Esophagus squamous epithelium (tissue), 5 donors: ENCODE results near the gene SLC7A9. TPM values are rescaled to one million over a fixed set of nuclear protein-coding genes. Genes with fewer than 3 reads are reported as not detected.

Experiments
- DNase-seq: peaks from one replicate; lab custom pipeline; 2025; lab: John Stamatoyannopoulos, UW
- H3K27ac ChIP-seq, 4 donors: fragments of 200-600 bp; sonication (generic); one replicate each; pipeline ENCODE4 v1.5.1; 2016 to 2019; ENCODE audit warnings: mild to moderate bottlenecking in 1 of 4
- H3K27me3 ChIP-seq, 4 donors: fragments of 200-600 bp; sonication (generic); 1 replicate in 3 of 4; 2 replicates in 1 of 4; pipeline versions ENCODE4 v1.5.1 to v1.6.0; 2017 to 2021; ENCODE audit warnings: antibody characterized with exemption in 1 of 4
- H3K36me3 ChIP-seq, 3 donors: fragments of 200-600 bp; sonication (generic); one replicate each; pipeline ENCODE4 v1.5.1; 2016 to 2019
- H3K4me1 ChIP-seq, 3 donors: fragments of 200-600 bp; sonication (generic); one replicate each; pipeline ENCODE4 v1.5.1; 2017 to 2019
- H3K4me3 ChIP-seq, 4 donors: fragments of 200-600 bp; sonication (generic); 1 replicate in 3 of 4; 2 replicates in 1 of 4; pipeline ENCODE4 v1.5.1; 2016 to 2019; ENCODE audit warnings: mild to moderate bottlenecking in 2 of 4, moderate library complexity in 1 of 4
- H3K9me3 ChIP-seq, 3 donors: fragments of 200-600 bp; sonication (generic); one replicate each; pipeline ENCODE4 v1.5.1; 2016 to 2019
- POLR2A ChIP-seq, 4 donors: fragments of 450-650 bp; IDR thresholded peaks; one replicate each; pipeline ENCODE4 v1.6.1; 2017; ENCODE audit warnings: antibody characterized with exemption in 4 of 4, mild to moderate bottlenecking in 4 of 4, moderate library complexity in 3 of 4
- WGBS, 2 donors: methylation state at CpG; one replicate each; pipeline ENCODE4 v1.1.5; 2018; 5-methylcytosine and 5-hydroxymethylcytosine counted together
- intact Hi-C: fragments of 100-400 bp; cut with DNase I; formaldehyde crosslinking; loops from one replicate; pipeline ENCODE4 v1.15.0; 2022
- total RNA-seq, 4 donors: library from RNA; depleted of rRNA; stranded (reverse); fragments of >200 nt; gene quantifications; one replicate each; pipeline ENCODE4 v1.1.0, GENCODE V29; 2016
- TF ChIP-seq, protein P1 (sequence below), 6 experiments: fragments of 450-650 bp in 4 of 6; fragments of 200-600 bp in 2 of 6; sonication (generic) in 2 of 6; IDR thresholded peaks; one replicate each; pipeline ENCODE4 v1.5.1; 2016 to 2019; ENCODE audit warnings: antibody characterized with exemption in 6 of 6, mild to moderate bottlenecking in 4 of 6, moderate library complexity in 4 of 6
- donor health status: DM: yes; HTN: yes; CAD: no.

The SLC7A9 gene
- total RNA-seq, 4 donors from 2014 or later, result 0.19 TPM; not detected in 3

GRCh38 chr19:32830231-32831014, 39.1 kb downstream of the SLC7A9 start:
- H3K4me3 ChIP-seq, result no peak overlapping the region
- no peaks in the 10 kb centered on the region for H3K36me3 ChIP-seq
- H3K27me3 ChIP-seq, result no peaks in the 10 kb centered on the region
- TF ChIP-seq POLR2A (IDR thresholded peaks at IDR 0.05), result no peak
- TF ChIP-seq, protein P1, sequence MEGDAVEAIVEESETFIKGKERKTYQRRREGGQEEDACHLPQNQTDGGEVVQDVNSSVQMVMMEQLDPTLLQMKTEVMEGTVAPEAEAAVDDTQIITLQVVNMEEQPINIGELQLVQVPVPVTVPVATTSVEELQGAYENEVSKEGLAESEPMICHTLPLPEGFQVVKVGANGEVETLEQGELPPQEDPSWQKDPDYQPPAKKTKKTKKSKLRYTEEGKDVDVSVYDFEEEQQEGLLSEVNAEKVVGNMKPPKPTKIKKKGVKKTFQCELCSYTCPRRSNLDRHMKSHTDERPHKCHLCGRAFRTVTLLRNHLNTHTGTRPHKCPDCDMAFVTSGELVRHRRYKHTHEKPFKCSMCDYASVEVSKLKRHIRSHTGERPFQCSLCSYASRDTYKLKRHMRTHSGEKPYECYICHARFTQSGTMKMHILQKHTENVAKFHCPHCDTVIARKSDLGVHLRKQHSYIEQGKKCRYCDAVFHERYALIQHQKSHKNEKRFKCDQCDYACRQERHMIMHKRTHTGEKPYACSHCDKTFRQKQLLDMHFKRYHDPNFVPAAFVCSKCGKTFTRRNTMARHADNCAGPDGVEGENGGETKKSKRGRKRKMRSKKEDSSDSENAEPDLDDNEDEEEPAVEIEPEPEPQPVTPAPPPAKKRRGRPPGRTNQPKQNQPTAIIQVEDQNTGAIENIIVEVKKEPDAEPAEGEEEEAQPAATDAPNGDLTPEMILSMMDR (IDR thresholded peaks at IDR 0.05), result no peak
- no peak for DNase-seq
- no peak overlapping the region for H3K27ac ChIP-seq
- H3K4me1 ChIP-seq, result no peaks in the 10 kb centered on the region
- 76 to 87% methylated on average over 8 of the region's 8 CpGs for WGBS, 2 donors
- intact Hi-C loops, result no loop called here
- H3K9me3 ChIP-seq, result no peaks in the 10 kb centered on the region

GRCh38 chr19:32829345-32829896, 40.1 kb downstream of the SLC7A9 start:
- H3K4me3 ChIP-seq, result no peak overlapping the region
- H3K9me3 ChIP-seq, result no peaks in the 10 kb centered on the region
- DNase-seq, result no peak
- TF ChIP-seq POLR2A (IDR thresholded peaks at IDR 0.05), result no peak
- TF ChIP-seq, protein P1 (IDR thresholded peaks at IDR 0.05), result no peak
- no peaks in the 10 kb centered on the region for H3K36me3 ChIP-seq
- intact Hi-C loops, result no loop called here
- WGBS, 2 donors, result 88% methylated on average over 10 of the region's 10 CpGs
- no peaks in the 10 kb centered on the region for H3K4me1 ChIP-seq
- H3K27ac ChIP-seq, result no peak overlapping the region
- H3K27me3 ChIP-seq, result peaks cover 0 to 5% (median 0%) of the 10 kb centered on the region in 4 donors

DNA sequence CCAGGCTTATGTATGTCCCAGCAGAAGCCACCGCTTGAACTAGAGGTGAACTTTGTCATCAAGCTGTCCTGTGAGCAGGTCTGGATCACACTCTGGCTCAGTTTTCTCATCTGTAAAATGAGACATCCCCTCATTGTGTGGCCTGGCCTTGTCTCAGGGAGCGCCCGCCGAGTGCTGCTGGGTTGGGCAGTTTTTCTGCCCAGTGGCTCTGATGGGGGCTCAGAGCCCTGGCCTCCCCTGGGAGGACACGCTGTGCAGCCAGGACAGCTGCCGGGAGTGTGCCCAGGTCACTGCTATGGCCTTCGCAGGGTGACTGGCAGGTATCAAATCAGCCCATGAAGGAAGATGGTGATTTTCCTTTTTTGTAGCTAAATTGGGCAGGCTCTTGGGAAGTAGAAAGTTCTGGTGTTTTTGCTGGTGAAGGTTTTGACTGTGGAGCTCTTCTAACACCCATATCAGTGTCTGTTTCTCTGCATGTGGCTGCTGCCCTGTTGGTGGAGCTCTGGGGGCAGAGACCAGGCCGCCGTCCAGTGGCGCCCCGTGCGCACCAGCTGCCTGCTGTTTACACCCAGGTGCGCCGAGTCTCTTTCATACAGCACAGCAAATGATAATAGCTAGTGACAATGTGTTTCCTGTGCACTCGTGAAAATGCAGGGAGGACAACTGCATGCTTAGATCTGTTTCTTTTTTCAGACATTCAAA, 40.8 kb downstream of the SLC7A9 start:
- Histone ChIP-seq H3K9me3 (no peaks in the 10 kb centered on the region), H3K4me3 (no peak overlapping the region), H3K36me3 (no peaks in the 10 kb centered on the region), H3K27me3 (peaks cover 0 to 12% (median 0%) of the 10 kb centered on the region in 4 donors), H3K27ac (no peak overlapping the region), H3K4me1 (no peaks in the 10 kb centered on the region)
- no peak for DNase-seq
- TF ChIP-seq, protein P1 (IDR thresholded peaks at IDR 0.05), result no peak
- TF ChIP-seq POLR2A (IDR thresholded peaks at IDR 0.05), result no peak
- 81 to 91% methylated on average over 9 to 11 of the region's 15 CpGs for WGBS, 2 donors
- intact Hi-C loops, result no loop called here

DNA sequence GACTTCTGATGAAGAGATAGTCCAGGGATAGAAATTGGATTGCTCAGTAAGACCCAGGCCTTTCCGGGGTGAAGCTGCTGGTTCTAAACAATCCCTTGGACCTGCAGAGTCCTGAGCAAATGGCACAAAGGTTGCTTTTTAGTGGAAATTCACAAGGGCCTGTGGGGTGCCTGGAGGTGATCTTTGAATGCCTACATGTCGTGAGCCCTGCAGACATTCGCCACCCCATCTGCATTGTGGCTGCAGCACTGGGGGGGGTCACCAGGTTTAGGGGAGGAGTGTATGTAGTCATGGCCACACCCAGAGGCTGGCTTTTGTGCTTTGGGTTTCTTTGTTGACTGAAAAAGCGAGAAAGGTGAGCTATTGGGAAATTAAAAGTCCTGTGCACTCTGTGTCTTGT, 41.4 kb downstream of the SLC7A9 start:
- H3K27me3 ChIP-seq, result peaks cover 0 to 18% (median 0%) of the 10 kb centered on the region in 4 donors
- H3K9me3 ChIP-seq, result no peaks in the 10 kb centered on the region
- H3K4me3 ChIP-seq, result no peak overlapping the region
- H3K4me1 ChIP-seq, result no peaks in the 10 kb centered on the region
- WGBS, 2 donors, result 81 to 90% methylated on average over 4 of the region's 4 CpGs
- no peak for DNase-seq
- intact Hi-C loops, result no loop called here
- TF ChIP-seq, protein P1 (IDR thresholded peaks at IDR 0.05), result no peak
- TF ChIP-seq POLR2A (IDR thresholded peaks at IDR 0.05), result no peak
- H3K27ac ChIP-seq, result no peak overlapping the region
- H3K36me3 ChIP-seq, result no peaks in the 10 kb centered on the region
